PFSK-1 (cell line): Measurements from ENCODE around the gene IQSEC3.

Source experiments
- FOXP2 ChIP-seq: optimal IDR thresholded peaks from 2 replicates; pipeline ENCODE3; 2011; ENCODE audit warnings: borderline replicate concordance, control low read depth, inconsistent platforms; ENCODE audit not compliant: insufficient read depth; ENCODE audit errors: extremely low read length, extremely low read depth
- POLR2AphosphoS5 ChIP-seq: IDR thresholded peaks from 2 replicates; pipeline ENCODE4 v1.6.1; 2012; ENCODE audit warnings: low read depth, mild to moderate bottlenecking, control low read depth, low read length, moderate library complexity
- REST ChIP-seq, 2 experiments: IDR thresholded peaks; 2 replicates each; pipeline versions ENCODE4 v1.6.1 to v1.8.0; 2011 to 2012; ENCODE audit warnings: low read depth in 2 of 2, low read length in 2 of 2, control low read depth in 1 of 2, inconsistent platforms in 1 of 2, mild to moderate bottlenecking in 1 of 2, moderate library complexity in 1 of 2; ENCODE audit not compliant: insufficient read depth in 1 of 2
- SIN3A ChIP-seq: IDR thresholded peaks from 2 replicates; pipeline ENCODE4 v1.6.1; 2012; ENCODE audit warnings: mild to moderate bottlenecking, low read length, moderate library complexity, borderline replicate concordance; ENCODE audit not compliant: insufficient read depth
- TAF1 ChIP-seq: IDR thresholded peaks from 2 replicates; pipeline ENCODE4 v1.6.1; 2012; ENCODE audit warnings: low read length, control low read depth, borderline replicate concordance; ENCODE audit not compliant: insufficient read depth

Gene IQSEC3

GRCh38 chr12:196436-196835 is 129.9 kb downstream of the IQSEC3 start:
- TF ChIP-seq REST (IDR thresholded peaks at IDR 0.05; ENCODE audit: insufficient read depth in 1 of 2, low read depth in 2 of 2, low read length in 2 of 2) (no peak), FOXP2 (no peak), POLR2AphosphoS5 (no peak)

GRCh38 chr12:197347-197746 is 130.8 kb downstream of the IQSEC3 start:
- TF ChIP-seq REST (IDR thresholded peaks at IDR 0.05; ENCODE audit: insufficient read depth in 1 of 2, low read depth in 2 of 2, low read length in 2 of 2) (no peak), SIN3A (no peak), FOXP2 (no peak), POLR2AphosphoS5 (no peak), TAF1 (no peak)

- TF ChIP-seq FOXP2 (no peak), POLR2AphosphoS5 (no peak), REST (IDR thresholded peaks at IDR 0.05; ENCODE audit: insufficient read depth in 1 of 2, low read depth in 2 of 2, low read length in 2 of 2) (no peak), SIN3A (no peak), TAF1 (no peak)
Measured at GRCh38 chr12:197911-198695, 131.5 kb downstream of the IQSEC3 start.

GRCh38 chr12:198705-199104 is 132.1 kb downstream of the IQSEC3 start:
- TF ChIP-seq TAF1 (no peak), FOXP2 (no peak), SIN3A (no peak), REST (IDR thresholded peaks at IDR 0.05; ENCODE audit: insufficient read depth in 1 of 2, low read depth in 2 of 2, low read length in 2 of 2) (no peak), POLR2AphosphoS5 (no peak)

GRCh38 chr12:201361-201760 is 134.8 kb downstream of the IQSEC3 start:
- TF ChIP-seq REST (IDR thresholded peaks at IDR 0.05; ENCODE audit: insufficient read depth in 1 of 2, low read depth in 2 of 2, low read length in 2 of 2) (peak in 1 of 2 experiments; percentile 21; a peak in 1 of 4 replicates), TAF1 (no peak)
